Loucy (cell line): Measurements from ENCODE around the gene TRABD2B.

Source experiments
- H2AFZ ChIP-seq: fragments of 200-600 bp; sonication (generic); 2 replicates; pipeline ENCODE4 v1.6.0; 2016; ENCODE audit warnings: antibody characterized with exemption, mild to moderate bottlenecking, low read length, moderate library complexity
- H3F3A ChIP-seq: fragments of 200-600 bp; 2 replicates; pipeline ENCODE4 v1.6.0; 2016; ENCODE audit warnings: antibody characterized with exemption, low read depth, mild to moderate bottlenecking
- H3K27me3 ChIP-seq: fragments of 200-600 bp; sonication (generic); 2 replicates; pipeline ENCODE4 v1.6.1; 2014; ENCODE audit warnings: low read length, mild to moderate bottlenecking; ENCODE audit not compliant: insufficient read depth, poor library complexity, severe bottlenecking
- H3K36me3 ChIP-seq: fragments of 200-600 bp; sonication (generic); 2 replicates; pipeline ENCODE4 v1.6.1; 2016; ENCODE audit warnings: low read length; ENCODE audit not compliant: insufficient read depth
- H3K4me1 ChIP-seq: fragments of 200-600 bp; sonication (generic); 2 replicates; pipeline ENCODE4 v1.5.1; 2014; ENCODE audit warnings: low read length, mild to moderate bottlenecking; ENCODE audit not compliant: insufficient read depth, poor library complexity, severe bottlenecking
- H3K4me2 ChIP-seq: fragments of 200-600 bp; sonication (generic); 2 replicates; pipeline ENCODE4 v1.6.0; 2014; ENCODE audit warnings: antibody characterized with exemption, low read length, low read depth, mild to moderate bottlenecking; ENCODE audit not compliant: poor library complexity, severe bottlenecking
- H3K4me3 ChIP-seq: fragments of 200-600 bp; sonication (generic); 2 replicates; pipeline ENCODE4 v1.5.1; 2014; ENCODE audit warnings: low read length, mild to moderate bottlenecking, mixed read lengths; ENCODE audit not compliant: poor library complexity, severe bottlenecking
- H3K79me2 ChIP-seq: fragments of 200-600 bp; sonication (generic); 2 replicates; pipeline ENCODE4 v1.6.1; 2014; ENCODE audit warnings: low read length; ENCODE audit not compliant: insufficient read depth
- H3K9ac ChIP-seq: fragments of 200-600 bp; sonication (generic); 2 replicates; pipeline ENCODE4 v1.6.0; 2014; ENCODE audit warnings: mild to moderate bottlenecking, low read depth, low read length, moderate library complexity; ENCODE audit not compliant: poor library complexity, severe bottlenecking
- H3K9me2 ChIP-seq: fragments of 200-600 bp; sonication (generic); replicated peaks from 2 replicates; pipeline ENCODE4 v1.6.1; 2016; ENCODE audit warnings: low read depth, low read length, mixed read lengths
- H3K9me3 ChIP-seq: fragments of 200-600 bp; sonication (generic); 2 replicates; pipeline ENCODE4 v1.6.1; 2014; ENCODE audit warnings: mild to moderate bottlenecking, antibody characterized with exemption, low read length, low read depth; ENCODE audit not compliant: insufficient read depth
- H4K20me1 ChIP-seq: fragments of 200-600 bp; sonication (generic); 2 replicates; pipeline ENCODE4 v1.6.0; 2014; ENCODE audit warnings: antibody characterized with exemption, low read length, mild to moderate bottlenecking; ENCODE audit not compliant: insufficient read depth, poor library complexity, severe bottlenecking
- EZH2phosphoT487 ChIP-seq: fragments of 200-600 bp; IDR thresholded peaks from 2 replicates; pipeline ENCODE4 v1.6.1; 2018; ENCODE audit warnings: antibody characterized with exemption, mild to moderate bottlenecking, moderate library complexity, borderline replicate concordance
- TF ChIP-seq, protein P1 (sequence below): fragments of 200-600 bp; sonication (generic); conservative IDR thresholded peaks from 2 replicates; pipeline ENCODE4 v1.5.1; 2014; ENCODE audit warnings: mild to moderate bottlenecking, antibody characterized with exemption, low read length

The TRABD2B gene

DNA sequence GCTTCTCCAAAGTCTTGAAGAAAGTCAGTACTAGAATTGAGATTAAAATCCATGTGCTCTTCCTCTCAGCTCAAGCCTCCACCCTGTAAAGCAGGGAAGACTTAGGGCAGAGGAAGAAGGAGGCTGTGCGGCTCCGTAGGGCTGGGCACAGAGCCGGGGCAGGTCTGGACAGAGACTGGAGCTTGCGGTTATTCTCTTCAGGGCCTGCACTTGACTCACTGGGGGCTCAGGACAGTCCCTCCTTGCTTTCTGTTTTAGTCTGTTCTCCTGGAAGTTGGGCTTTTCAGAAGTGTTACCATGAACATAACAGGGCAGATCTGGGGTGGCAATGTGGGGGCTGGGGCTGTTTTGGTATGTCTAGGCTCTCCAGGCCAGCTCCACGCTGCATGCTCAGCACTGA lies 21.6 kb upstream of the TRABD2B start:
- Histone ChIP-seq H4K20me1 (no peaks in the 10 kb centered on the region), H3K79me2 (no peaks in the 10 kb centered on the region), H3K27me3 (no peaks in the 10 kb centered on the region), H3K9me2 (no peaks in the 10 kb centered on the region), H3F3A (no peaks in the 10 kb centered on the region), H3K4me2 (no peak overlapping the region), H2AFZ (no peak overlapping the region), H3K4me1 (no peaks in the 10 kb centered on the region), H3K9ac (no peak overlapping the region), H3K4me3 (no peak overlapping the region), H3K36me3 (no peaks in the 10 kb centered on the region), H3K9me3 (no peaks in the 10 kb centered on the region)
- TF ChIP-seq, protein P1, sequence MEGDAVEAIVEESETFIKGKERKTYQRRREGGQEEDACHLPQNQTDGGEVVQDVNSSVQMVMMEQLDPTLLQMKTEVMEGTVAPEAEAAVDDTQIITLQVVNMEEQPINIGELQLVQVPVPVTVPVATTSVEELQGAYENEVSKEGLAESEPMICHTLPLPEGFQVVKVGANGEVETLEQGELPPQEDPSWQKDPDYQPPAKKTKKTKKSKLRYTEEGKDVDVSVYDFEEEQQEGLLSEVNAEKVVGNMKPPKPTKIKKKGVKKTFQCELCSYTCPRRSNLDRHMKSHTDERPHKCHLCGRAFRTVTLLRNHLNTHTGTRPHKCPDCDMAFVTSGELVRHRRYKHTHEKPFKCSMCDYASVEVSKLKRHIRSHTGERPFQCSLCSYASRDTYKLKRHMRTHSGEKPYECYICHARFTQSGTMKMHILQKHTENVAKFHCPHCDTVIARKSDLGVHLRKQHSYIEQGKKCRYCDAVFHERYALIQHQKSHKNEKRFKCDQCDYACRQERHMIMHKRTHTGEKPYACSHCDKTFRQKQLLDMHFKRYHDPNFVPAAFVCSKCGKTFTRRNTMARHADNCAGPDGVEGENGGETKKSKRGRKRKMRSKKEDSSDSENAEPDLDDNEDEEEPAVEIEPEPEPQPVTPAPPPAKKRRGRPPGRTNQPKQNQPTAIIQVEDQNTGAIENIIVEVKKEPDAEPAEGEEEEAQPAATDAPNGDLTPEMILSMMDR: no peak
- no peak for TF ChIP-seq EZH2phosphoT487

DNA sequence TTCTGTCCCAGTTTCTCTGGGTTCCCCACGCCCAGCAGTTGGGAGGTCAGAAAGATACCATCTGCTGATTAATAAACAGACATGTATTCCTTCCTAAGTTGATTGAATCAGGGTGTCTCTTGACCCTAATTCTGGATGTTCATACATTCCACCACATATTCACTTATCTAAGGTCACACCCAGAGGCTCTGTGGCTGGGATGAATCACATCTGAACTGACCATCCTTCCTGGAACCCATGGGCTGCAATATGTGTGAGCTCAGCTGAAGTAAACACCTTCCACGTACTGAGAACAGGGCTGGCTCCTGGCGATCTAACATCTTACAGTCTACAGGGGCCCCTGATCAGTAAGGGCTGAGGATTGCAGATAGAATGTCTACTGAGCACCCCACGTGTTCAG lies 20.5 kb upstream of the TRABD2B start:
- Histone ChIP-seq H3K27me3 (no peaks in the 10 kb centered on the region), H3K9ac (no peak overlapping the region), H3K79me2 (no peaks in the 10 kb centered on the region), H3K36me3 (no peaks in the 10 kb centered on the region), H4K20me1 (no peaks in the 10 kb centered on the region), H3K4me2 (no peak overlapping the region), H3K9me2 (no peaks in the 10 kb centered on the region), H3K4me1 (no peaks in the 10 kb centered on the region), H3F3A (no peaks in the 10 kb centered on the region), H3K9me3 (no peaks in the 10 kb centered on the region), H3K4me3 (no peak overlapping the region), H2AFZ (no peak overlapping the region)
- TF ChIP-seq EZH2phosphoT487: no peak
- TF ChIP-seq, protein P1: no peak

DNA sequence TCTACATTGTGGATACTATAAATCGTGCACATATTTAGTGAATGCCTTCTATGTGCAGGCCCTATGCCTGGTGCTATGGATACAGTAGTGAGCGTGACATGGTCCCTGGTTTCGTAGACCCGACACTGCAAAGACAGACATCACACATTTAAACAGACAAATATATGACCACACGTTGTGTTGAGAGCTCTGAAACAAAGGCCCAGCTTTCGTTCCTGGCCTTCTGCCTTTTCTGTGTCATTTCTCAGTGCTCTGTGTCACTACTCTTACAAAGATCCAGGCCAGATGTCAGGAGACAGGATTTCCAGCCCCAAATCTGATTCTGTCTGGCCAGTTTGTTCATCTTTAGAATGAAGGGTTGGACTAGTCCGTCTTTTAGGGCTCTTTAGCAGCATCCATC lies 19.3 kb upstream of the TRABD2B start:
- Histone ChIP-seq H2AFZ (no peak overlapping the region), H3K79me2 (no peaks in the 10 kb centered on the region), H3K4me3 (no peak overlapping the region), H3K9me2 (no peaks in the 10 kb centered on the region), H3K9me3 (no peaks in the 10 kb centered on the region), H3K9ac (no peak overlapping the region), H3K4me2 (no peak overlapping the region), H4K20me1 (no peaks in the 10 kb centered on the region), H3F3A (no peaks in the 10 kb centered on the region), H3K27me3 (no peaks in the 10 kb centered on the region), H3K4me1 (no peaks in the 10 kb centered on the region), H3K36me3 (no peaks in the 10 kb centered on the region)
- TF ChIP-seq EZH2phosphoT487: no peak
- TF ChIP-seq, protein P1: no peak
